Measurements from ENCODE around the gene KLHDC7B. TPM values are rescaled to one million over a fixed set of nuclear protein-coding genes. Genes with fewer than 3 reads are reported as not detected.
"Not testable (repeated sequence)": the region's sequence is repeated elsewhere in the genome, so short reads cannot be mapped to it uniquely, and the experiment has no call there.

Gene KLHDC7B
- total RNA-seq, 1 donor from 2014 or later, result 0.77 TPM

DNA sequence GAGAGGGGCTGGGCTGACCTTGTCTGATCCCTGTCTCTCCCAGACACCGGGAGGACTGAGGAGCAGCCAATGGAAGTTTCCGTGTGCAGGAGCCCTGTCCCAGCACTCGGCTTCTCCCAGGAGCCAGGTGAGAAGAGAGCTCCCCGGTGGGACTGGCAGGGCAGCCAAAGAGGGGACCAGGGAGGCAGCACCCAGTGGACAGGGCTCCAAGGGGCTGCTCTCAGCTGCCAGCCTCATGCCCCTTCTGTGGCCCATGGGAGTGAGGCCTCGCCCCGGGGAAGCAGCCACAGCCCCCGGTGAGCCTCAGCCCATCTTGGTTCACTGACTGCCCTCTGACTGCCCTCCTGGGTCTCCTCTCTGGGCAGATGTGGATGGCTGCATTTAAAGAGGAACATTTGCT lies 27.1 kb upstream of the KLHDC7B start:
- Histone ChIP-seq H3K27ac (no peak overlapping the region), H3K4me1 (peaks cover under 1% of the 10 kb centered on the region), H3K9me3 (no peaks in the 10 kb centered on the region), H3K4me3 (no peak overlapping the region), H3K36me3 (peaks cover 78% of the 10 kb centered on the region), H3K27me3 (ENCODE audit: low read depth) (no peaks in the 10 kb centered on the region)
- DNase-seq, result no peak
- intact Hi-C loops (cut with DNase I), result no loop called here
- no peak for ATAC-seq
- TF ChIP-seq, protein P1, sequence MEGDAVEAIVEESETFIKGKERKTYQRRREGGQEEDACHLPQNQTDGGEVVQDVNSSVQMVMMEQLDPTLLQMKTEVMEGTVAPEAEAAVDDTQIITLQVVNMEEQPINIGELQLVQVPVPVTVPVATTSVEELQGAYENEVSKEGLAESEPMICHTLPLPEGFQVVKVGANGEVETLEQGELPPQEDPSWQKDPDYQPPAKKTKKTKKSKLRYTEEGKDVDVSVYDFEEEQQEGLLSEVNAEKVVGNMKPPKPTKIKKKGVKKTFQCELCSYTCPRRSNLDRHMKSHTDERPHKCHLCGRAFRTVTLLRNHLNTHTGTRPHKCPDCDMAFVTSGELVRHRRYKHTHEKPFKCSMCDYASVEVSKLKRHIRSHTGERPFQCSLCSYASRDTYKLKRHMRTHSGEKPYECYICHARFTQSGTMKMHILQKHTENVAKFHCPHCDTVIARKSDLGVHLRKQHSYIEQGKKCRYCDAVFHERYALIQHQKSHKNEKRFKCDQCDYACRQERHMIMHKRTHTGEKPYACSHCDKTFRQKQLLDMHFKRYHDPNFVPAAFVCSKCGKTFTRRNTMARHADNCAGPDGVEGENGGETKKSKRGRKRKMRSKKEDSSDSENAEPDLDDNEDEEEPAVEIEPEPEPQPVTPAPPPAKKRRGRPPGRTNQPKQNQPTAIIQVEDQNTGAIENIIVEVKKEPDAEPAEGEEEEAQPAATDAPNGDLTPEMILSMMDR (IDR thresholded peaks at IDR 0.05), result no peak

DNA sequence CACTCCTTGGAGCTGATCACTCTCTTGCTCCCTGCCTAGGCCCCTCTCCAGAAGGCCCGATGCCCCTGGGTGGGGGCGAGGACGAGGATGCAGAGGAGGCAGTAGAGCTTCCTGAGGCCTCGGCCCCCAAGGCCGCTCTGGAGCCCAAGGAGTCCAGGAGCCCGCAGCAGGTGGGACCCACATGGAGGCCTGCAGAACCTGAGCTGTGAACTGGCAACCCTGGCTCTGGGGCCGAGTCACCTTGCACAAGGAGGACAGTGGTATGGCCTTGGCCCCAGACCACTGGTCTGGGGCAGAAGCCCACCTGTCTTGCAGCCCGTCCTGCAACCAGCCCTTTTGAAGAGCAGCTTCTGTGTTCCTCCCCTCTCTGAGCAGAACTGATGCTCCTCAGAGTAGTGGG lies 26.5 kb upstream of the KLHDC7B start:
- H3K4me3 ChIP-seq, result no peak overlapping the region
- intact Hi-C loops (cut with DNase I), result no loop called here
- H3K27ac ChIP-seq, result no peak overlapping the region
- peaks cover 6% of the 10 kb centered on the region for H3K4me1 ChIP-seq
- H3K36me3 ChIP-seq, result peaks cover 84% of the 10 kb centered on the region
- ATAC-seq (no peak), DNase-seq (no peak)
- no peaks in the 10 kb centered on the region for H3K27me3 ChIP-seq (ENCODE audit: low read depth)
- TF ChIP-seq, protein P1 (IDR thresholded peaks at IDR 0.05), result no peak
- H3K9me3 ChIP-seq, result no peaks in the 10 kb centered on the region

DNA sequence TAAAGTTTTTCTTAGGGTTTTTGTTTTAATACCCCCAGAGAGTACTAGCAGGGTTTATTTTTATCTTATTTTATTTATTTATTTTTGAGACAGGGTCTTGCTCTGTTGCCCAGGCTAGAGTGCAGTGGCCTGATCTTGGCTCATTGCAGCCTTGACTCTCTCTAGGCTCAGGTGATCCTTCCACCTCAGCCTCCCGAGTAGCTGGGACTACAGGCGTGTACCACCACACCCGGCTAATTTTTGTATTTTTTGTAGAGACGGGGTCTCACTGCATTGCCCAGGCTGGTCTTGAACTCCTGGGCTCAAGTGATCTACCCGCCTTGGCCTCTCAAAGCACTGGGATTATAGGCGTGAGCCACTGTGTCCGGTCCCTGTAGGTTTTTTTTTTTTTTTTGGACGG lies 25.5 kb upstream of the KLHDC7B start:
- H3K9me3 ChIP-seq; H3K27ac ChIP-seq; H3K27me3 ChIP-seq (ENCODE audit: low read depth); H3K4me3 ChIP-seq; intact Hi-C loops (cut with DNase I); ATAC-seq; DNase-seq: not testable (repeated sequence)
- peaks cover 81% of the 10 kb centered on the region for H3K36me3 ChIP-seq
- H3K4me1 ChIP-seq, result peaks cover 13% of the 10 kb centered on the region

DNA sequence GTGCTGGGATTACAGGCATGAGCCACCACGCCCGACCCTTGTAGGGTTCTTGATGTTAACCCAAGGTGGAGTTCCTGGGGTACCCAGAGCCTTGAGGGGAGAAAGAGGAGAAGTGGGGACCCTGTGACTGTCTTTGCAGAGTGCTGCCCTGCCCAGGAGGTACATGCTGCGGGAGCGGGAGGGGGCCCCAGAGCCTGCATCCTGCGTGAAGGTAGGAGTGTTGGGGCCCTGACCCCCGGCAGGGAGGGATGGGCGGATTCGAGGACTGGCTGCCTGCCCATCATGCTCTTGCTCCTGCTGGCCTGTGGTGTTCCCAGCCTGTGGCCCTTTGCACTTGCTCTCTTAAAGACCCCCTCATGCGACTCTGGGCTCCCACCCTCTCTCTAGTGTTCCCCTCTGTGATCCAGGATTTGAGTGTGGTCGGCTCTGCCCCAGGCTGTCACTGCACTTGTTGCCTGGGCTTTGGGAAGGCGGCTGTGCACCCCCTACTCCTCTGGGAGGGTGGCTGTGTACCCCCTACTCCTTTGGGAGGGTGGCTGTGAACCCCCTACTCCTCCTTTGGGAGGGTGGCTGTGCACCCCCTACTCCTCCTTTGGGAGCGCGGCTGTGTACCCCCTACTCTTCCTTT lies 24.8 kb upstream of the KLHDC7B start:
- H3K36me3 ChIP-seq, result peaks cover 81% of the 10 kb centered on the region
- H3K4me3 ChIP-seq, result no peak overlapping the region
- H3K27ac ChIP-seq, result no peak overlapping the region
- H3K9me3 ChIP-seq, result no peaks in the 10 kb centered on the region
- ATAC-seq (no peak), DNase-seq (no peak)
- intact Hi-C loops (cut with DNase I), result no loop called here
- TF ChIP-seq, protein P1 (IDR thresholded peaks at IDR 0.05), result no peak
- no peaks in the 10 kb centered on the region for H3K27me3 ChIP-seq (ENCODE audit: low read depth)
- peaks cover 13% of the 10 kb centered on the region for H3K4me1 ChIP-seq

DNA sequence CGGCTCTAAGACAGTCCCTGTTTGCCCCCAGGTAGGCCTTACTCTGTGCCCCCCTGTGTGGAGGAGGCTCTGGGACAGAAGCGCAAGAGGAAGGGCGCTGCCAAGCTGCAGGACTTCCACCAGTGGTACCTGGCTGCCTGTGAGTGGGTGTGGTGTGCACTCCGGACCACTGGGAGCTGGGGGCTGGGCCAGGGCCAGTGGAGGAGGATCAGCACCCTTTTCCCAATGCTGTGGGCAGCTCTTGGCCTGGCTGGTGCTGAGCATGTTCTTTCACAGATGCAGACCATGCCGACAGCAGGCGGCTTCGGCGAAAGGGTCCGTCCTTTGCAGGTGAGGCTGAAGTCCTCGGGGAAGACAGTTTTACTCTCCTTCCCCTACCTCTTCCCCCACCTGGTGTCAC lies 24.0 kb upstream of the KLHDC7B start:
- TF ChIP-seq, protein P1 (IDR thresholded peaks at IDR 0.05), result no peak
- Histone ChIP-seq H3K9me3 (no peaks in the 10 kb centered on the region), H3K4me1 (peaks cover 18% of the 10 kb centered on the region), H3K27me3 (ENCODE audit: low read depth) (no peaks in the 10 kb centered on the region), H3K4me3 (no peak overlapping the region), H3K27ac (no peak overlapping the region), H3K36me3 (peaks cover 74% of the 10 kb centered on the region)
- DNase-seq (no peak), ATAC-seq (no peak)
- intact Hi-C loops (cut with DNase I), result no loop called here

DNA sequence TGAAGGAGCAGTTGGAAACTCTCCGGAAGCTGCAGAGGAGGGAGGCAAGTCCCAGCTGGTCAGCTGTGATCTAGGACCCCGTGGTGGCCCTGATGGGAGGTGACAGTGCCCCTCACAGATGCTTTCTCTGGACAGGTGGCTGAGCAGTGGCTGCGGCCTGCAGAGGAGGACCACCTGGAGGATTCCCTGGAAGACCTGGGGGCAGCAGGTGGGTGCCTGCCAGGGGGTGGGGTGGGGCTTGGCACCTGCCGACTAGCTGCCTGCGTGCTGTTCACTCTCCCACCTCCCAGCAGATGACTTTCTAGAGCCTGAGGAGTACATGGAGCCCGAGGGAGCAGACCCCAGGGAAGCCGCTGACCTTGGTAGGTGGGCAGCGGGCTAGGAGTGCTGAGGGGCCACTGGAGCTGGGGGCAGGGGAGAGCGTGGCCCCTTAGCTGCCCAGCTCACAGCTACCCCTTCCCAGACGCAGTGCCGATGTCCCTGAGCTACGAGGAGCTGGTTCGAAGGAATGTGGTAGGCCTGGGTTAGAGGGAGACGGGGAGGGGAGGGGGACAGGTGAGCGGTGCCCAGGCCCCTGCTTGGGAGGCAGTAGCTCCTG lies 23.4 kb upstream of the KLHDC7B start:
- Histone ChIP-seq H3K36me3 (peaks cover 68% of the 10 kb centered on the region), H3K9me3 (no peaks in the 10 kb centered on the region)
- TF ChIP-seq, protein P1 (IDR thresholded peaks at IDR 0.05), result no peak

More for the DNA sequence above, 23.4 kb upstream of the KLHDC7B start:
- Histone ChIP-seq H3K27me3 (ENCODE audit: low read depth) (no peaks in the 10 kb centered on the region), H3K4me3 (no peak overlapping the region), H3K27ac (no peak overlapping the region), H3K4me1 (peaks cover 24% of the 10 kb centered on the region)
- ATAC-seq, result no peak
- intact Hi-C loops (cut with DNase I), result no loop called here
- DNase-seq, result no peak

All from lower lobe of right lung (tissue), 2 donors.